GM19452 (cell line): Measurements from ENCODE around the gene CFAP46.

Experiments
- ATAC-seq: cut with Tn5 transposase; IDR thresholded peaks from one replicate; pipeline ENCODE4 v1.9.1; 2021; ENCODE audit not compliant: unreplicated experiment

The CFAP46 gene

DNA sequence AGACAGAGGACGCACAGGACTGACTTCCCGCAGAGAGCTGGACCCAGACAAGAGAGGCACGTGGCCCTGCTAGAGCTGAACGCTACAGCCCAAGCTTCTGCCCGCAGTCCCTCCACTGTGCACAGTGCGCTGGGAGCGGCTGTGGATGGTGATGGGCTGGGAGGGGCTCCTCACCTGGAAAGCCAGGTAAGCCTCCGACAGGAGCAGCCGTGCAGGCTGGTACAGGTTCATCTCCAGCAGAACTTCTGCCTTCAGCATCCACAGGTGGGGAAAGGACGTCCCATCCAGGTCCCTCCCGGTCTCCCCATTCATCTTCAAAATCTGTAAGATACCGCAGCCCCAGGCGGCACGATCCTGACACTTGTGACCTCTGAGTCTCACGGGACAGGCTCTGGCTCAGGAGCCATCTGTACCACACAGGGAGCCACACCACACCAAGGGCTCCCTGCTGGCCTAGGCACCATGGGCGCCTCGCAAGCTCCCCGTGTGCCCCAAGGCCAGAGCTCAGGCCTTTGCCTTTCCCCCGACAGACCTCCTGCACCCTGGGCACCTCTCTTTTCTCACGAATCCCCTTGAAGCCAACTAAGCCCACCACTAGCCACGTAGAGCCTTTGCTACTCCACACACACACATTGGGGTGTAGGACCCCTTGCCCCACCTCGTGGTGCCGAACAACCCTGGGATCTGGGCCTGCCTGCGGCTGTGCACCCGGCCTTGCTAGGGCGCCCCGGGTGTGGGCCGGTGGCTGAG is 76.3 kb downstream of the CFAP46 start:
- no peak for ATAC-seq

DNA sequence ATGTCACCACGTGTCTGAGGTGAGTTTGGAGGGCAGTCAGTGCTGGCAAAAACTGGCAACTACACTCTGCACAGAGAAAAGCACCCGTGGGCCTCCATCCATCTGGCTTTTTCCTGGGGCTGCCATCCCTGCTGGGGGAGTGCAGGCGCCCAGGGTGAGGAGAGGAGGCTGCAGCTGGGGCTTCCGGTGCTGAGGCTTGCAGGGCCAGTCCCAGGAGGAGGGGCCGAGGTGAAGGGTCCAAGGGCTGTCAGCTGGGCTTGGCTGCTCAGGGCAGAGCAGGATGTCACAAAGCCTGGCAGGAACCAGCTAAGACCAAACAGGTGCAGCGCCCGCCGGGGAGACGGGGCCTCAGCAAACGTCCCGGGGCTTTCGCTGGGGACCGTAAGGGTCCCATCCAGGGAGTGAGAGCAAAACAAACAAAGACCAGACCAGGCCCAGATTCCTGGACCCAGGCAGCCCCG is 77.2 kb downstream of the CFAP46 start:
- ATAC-seq, result no peak

DNA sequence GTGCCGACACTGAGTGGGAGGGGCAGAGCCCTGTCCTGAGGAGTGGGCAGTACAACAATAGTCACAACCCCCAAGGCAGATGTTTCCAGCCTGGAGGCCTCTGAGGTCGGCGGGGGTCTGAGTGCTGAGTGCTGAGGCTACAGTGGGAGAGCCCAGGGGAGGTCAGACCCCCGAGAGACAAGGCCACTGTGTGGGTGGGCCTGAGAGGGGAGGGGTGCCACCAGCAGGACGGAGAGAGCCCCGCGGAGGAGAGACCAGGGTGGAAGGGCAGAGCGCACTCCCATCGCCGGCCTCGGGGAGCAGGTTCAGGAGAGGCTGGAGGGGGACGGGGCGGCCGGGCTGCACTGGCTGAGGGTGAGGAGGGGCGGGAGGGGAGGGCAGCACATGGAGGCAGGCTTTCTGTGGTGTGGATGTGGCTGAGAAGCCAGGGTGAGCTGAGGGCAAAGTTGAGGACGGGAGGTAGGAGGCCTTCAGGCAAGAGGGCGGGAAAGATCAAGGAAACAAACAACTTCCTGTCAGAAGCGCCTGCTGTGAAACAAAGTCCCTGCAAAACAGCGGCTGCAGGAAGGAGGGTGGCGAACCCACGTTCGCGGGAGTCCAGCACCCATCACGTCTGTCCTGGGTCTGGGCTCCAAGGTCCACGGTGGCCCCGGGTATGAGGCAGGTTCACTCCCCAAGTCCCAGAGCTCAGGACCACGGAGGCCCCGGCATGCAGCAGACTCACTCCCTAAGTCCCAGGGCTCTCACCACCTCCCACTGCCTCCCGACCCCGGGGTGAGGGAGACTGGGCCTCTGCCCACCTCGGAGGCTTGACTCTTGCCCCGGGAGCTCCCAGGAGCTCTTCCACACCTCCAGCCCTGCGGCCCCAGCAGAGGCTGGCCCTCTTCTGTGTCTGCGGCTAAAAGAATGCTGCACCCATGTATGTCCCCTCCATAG is 79.6 kb downstream of the CFAP46 start:
- ATAC-seq, result no peak

DNA sequence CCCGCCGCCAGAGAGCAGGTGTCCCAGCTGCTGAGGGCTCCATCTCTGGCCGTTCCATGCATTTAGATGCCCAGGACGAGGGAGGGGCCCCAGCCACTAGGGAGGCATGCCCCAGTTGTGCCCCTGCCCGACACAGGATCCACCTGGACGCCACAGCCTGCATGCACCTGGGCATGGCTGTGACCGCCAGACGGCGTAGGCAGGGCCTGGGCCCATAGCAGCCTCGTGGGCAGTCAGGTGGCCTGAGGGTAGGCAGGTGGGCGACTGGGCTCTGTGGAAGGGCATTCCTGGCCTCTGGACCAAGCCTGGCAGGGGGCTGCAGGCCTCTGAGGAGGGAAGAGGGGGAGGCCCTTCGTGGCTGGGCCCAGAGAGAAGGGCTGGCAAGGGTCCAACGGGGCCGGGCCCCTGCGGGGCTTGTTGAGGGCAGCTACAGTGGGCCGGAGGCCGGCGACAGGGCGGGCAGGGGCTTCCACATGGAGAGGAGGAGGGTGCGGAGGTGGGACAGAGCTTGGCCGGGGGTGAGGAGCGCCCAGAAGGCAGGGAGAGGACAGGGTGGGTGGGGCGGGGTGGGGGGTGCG is 80.4 kb downstream of the CFAP46 start:
- no peak for ATAC-seq

DNA sequence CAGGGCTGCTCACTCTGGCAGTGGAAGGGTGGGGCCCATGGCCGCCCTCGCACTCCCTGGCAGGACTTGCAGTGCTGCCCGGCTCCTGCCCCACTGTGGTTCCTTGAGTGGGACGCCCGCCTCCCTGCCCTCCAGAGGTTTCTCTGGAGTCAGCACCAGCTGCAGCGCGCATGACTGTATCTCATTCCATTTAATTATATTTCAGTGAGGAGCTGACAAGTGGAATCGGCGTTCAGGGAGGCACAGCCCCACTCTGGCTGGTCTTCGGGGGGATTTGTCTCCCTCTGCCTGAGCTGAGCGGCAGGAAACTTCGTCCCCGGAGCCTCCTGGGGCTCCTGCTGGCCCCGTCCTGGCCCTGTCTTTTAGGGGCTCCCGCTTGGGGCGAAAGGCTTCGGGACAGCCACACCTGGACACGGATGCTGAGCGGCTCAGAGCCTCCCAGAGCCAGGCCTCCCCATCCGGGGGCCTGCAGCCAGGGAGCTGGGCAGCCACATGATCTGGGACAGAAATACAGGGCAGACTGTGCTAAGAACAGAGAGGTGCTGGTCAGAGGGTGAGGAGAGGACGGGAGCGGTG is 81.2 kb downstream of the CFAP46 start:
- ATAC-seq, result no peak

DNA sequence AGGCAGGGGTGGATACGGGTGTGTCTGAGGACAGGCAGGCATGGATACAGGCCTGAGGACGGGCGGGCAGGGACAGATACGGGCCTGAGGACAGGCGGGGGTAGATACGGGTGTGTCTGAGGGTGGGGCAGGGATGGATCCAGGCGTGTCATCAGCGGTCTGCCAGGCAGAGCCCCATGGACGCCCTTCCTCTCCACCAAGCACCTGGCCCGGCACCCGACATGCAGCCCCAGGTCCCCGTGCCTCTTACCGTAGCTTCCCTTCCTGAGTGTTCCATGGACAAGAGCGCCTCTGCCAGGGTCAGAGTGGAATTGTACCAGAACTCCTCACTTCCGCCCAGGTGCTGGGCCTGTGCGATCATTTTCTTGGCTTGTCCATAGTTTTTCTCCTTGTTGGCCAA is 81.8 kb downstream of the CFAP46 start:
- ATAC-seq, result no peak

DNA sequence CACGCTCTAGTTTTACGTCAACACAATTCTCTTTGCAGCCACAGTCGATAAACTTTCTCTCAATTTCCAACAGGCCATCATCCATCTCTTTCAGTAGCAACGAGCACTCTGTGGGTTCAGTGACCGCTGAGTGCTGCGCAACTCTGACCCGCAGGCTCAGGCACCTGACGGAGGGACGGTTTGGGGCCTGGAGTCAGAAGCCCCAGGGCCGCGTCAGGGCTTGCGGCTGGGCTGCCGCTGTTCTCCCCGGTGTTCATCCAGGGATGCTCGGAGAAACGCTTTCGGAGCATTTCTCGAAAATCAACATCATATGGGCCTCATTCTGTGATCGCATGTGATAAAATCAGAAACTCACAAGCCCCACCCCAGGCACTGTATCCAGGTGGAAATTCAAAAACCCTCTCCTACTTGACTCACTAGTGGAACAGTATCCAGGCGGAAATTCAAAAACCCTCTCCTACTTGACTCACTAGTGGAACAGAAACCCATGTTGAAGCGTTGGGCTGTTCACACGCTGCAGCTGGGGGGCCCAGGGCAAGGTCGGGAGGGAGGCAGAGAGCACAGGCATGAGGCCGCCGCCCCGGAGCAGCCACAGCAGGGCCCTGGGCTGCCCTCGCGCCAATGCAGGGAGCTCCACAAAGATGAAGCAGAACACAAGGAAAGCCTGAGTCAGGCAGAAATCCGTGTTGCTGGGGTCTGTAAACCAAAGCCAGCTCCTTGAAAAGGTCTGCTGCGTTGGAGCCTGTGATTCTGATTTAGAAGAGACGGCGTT is 83.1 kb downstream of the CFAP46 start:
- no peak for ATAC-seq

DNA sequence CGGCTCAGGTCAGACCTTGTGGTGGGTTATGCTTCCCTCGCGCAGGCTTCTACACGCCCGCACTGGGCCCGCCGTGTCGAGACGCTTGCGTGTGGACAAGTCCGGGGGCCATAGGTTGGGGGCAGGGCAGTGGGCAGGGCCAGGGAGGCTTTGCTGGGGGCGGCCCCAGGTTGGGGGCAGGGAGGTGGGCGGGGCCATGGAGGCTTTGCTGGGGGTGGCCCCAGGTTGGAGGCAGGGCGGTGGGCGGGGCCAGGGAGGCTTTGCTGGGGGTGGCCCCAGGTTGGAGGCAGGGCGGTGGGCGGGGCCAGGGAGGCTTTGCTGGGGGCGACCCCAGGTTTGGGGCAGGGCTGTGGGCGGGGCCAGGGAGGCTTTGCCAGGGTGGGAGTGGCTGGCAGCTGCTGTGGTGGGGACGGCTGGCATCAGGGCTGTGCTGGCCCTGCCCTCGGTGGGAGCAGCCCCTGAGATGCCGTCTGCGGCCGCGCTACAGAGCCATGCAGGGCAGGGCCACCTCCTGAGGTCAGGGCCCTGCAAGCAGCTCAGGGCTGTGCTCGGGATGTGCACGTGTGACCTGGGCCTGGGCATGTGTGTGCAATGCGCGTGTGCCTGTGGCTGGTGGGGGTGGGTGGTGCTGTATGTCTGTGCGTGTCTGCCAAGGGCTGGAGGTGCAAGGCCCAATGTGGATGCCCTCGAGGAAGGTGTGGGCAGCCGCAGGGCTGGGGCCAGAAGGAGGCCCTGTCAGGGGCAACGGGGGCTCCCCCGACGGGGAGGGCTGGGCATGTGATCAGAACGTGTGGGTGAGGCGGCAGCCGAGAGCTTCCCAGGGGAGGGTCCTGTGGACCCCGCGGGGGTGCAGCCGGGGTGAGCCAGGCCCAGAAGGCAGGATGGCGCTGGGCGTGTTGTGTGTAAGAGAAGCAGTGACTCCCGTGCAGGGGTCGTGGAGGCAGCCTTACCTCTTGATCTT is 84.0 kb downstream of the CFAP46 start:
- no peak for ATAC-seq

DNA sequence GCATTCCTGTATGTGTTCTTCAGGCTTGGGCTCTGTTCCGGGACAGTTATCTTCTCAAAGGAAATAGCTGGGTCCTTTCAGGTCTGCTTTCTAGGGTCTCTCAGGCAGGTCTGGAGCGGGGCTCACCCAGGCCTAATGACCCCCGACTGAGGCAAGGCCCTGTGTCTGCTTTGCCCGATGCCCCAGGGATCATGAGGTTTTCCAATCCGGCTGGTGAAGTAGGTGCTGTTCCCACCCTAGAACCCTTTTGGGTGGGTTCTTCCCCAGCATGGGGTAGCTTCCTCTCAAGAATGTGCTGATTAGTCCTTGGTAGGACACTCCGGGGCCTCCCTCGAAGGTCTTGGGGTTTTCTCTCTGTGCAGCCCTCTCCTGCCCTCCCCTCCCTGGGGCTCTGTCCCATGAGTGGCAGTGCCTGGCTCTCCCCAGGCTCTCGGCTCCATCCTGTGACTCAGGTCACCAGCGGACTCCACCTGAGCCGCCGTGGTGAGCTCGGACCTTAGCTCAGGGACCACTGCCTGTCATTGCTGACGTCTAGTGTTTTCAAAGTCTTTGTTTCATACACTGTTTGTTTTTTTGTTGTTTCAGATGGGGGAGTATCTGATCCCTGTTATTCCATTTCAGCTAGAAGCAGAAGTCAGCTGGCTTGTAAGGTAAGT is 85.4 kb downstream of the CFAP46 start:
- ATAC-seq, result no peak

DNA sequence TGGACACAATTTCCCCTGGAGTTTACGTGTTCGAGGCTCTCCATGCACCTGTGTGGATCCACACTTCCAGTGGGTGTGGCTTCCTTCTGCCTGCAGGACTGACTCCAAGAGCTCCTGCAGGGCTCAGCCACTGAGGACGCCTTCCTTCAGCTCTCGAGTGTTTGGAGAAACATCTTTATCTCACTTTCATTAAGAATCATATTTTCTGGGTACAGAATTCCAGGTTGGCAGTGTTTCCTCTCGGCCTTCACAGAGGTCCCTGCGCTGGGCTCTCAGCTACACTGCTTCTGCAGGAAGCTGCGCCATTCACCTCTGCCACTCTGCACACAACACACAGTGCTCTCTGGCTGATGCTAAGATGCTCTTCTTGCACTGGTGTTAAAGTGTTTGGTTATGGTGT is 86.5 kb downstream of the CFAP46 start:
- ATAC-seq, result no peak

DNA sequence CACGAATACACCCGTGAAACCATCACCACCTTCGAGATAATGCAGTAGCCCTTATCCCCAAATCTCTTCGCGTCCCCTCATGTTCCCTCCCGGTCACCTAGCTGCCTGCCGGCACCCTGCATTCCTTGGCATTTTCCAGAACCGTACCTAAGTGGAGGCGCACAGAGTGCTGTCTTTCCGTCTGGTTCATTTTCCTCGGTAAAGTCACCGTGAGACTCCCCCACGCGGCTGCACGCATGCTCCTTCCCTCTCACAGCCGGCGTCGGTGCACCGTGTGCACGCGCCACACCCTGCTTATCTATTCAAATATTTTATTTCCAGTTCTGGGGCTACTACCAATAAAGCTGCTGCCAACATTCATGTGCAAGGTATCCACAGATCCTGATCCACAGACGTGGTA is 90.9 kb downstream of the CFAP46 start:
- no peak for ATAC-seq

DNA sequence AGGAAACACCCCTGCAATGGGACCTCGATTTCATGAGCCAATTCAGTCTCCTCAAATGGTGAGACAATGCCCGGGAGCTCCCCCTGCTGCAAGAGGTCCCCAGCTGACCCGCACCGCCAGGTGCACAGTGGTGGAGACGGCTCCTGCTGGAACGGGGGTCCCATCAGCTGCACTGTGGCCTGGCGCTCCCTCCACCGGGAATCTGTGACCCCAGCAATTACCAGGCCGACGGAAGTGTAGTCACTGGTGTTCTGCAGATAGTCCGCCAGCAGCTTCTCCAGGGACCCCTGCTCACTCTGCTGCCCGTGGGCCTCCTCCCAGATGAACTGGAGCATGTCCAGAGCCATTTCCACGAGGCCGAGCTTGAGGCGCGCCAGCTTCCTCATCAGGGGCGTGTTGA is 91.5 kb downstream of the CFAP46 start:
- ATAC-seq, result no peak

DNA sequence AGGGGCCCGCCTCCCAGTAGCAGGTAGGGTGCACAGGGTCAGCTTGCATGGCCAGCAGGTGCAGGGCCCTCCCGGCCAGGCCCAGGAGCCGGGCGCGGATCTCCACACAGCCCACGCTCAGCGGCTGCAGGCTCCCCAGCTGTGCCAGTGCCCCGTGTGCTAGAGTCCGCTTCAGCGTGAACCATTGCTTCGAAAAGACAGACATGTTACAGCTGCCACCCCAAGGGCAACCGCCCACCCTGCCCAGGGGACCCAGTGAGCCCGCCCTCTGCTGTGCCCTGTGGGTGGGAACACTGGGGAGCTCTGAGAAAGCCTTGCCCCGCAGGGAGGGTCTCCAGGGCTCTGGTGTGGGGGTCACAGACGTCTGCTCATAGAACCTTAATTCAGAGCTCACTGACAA is 92.1 kb downstream of the CFAP46 start:
- no peak for ATAC-seq

DNA sequence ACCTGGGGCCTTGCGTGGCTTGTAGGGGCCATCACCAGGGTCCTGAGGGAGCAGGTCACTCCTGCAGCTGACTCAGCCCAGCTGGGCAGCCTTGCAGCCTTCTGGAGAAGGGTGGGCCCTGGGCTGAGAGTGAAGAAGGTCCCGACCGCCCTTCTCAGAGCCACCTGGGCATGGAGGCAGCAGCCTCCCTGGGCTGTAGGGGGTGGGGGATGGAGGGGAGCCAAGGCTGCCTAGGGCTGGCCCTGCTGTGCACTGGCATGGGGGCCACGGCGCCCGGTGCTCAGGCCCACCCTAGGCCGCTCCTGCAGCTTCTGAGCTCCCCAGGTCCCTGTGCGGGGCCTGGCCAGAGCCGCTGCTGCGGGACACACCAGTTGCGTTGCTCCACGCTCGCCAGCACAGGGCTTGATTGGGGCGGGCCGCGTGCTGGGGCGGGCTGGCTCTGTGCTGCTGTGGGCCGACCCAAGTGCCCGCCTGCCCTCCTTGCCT is 92.8 kb downstream of the CFAP46 start:
- ATAC-seq, result no peak

DNA sequence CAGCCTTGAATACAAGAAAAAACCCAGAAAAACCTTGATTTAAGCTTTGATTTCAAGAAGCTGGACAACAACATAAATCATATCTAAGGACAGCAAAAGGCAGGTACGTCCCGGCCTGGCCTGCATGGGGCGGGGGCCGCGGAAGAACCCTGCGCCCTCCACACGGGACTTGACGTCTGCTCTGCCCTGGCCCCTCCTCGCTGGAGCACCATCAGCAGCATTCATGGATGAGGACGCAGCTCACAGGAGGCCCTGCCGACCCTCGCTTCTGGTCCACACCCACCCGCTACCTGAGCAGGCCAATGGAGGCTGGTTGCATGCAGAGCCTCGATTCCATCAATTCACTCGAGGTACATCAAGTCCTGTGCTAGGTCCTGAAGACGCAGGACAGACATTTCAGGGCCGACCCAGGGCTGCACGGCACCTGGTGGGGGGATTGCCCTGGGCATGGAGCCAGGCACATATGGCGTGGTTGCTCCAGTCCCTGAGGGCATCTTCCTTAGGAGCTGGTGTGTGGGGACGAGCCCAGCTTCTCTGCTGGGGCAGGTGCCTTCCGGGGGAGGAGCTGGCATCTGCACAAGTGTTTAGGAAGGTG is 93.3 kb downstream of the CFAP46 start:
- no peak for ATAC-seq

DNA sequence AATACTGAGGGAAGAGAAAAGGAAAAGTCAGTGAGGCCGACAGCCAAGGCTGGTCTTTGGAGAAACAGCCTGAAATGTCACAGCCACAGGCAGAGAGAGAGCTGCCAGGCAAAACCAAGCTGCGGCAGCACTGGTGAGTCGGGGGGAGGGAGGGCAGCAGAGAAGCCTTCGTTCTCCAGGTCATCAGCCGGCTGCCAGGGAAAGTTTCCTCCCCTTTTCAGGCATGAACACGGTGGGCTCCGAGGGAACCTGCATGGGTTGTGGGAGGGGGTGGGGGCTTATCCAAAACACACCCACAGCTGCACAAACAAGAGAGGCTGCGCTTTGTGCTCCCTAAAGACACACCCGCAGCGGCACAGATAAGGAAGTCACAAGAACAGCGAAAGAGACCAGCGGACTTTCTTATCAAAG is 94.1 kb downstream of the CFAP46 start:
- ATAC-seq, result no peak

DNA sequence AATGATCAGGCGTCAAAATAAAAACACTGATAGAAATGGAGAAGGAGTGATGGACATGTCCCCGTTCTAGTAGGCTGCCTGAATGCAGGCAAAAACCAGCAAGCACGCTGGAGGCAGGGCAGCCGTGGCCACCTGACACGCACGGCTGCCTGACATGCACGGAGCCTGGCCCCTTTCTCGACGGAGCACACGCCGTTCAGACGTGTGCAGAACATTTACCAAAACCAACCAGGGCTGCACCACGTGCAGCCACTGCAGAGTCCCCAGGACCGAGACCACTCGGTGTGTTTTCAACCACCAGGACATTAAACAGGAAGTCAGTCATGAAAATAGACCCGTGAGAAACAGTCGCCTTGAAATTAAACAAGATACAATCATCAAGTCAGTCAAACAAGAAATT is 94.5 kb downstream of the CFAP46 start:
- ATAC-seq, result no peak

DNA sequence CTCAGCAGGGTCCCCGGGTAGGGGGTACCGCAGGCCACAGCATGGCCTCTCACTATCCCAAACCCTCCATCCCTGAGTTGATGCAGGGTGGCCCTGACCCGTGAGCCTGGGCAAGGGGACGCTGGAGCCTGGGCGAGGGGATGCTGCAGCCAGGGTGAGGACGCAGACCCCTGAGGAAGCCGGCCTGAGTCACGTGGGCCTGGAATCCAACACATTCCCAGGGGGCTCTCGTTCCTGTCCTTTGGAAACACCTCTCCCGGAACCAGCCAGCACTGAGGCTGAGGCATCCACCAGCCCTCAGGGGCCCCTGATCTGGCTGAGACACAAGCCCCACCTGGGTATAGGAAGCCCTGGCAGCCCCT is 95.0 kb downstream of the CFAP46 start:
- ATAC-seq, result no peak
